Ovary (tissue), 9 donors: ENCODE data around the gene RHOV. TPM values are rescaled to one million over a fixed set of nuclear protein-coding genes. Genes with fewer than 3 reads are reported as not detected.

Experiments
- DNase-seq, 5 donors: peaks; one replicate each; pipeline ENCODE4 v3.0.0-alpha.2; 2019 to 2020
- H3K27ac ChIP-seq, 2 donors: fragments of 200-600 bp; one replicate each; pipeline versions ENCODE4 v1.5.1 to v1.8.0; 2019 to 2022
- H3K27me3 ChIP-seq: fragments of 200-600 bp; one replicate; pipeline ENCODE4 v1.8.0; 2022
- H3K36me3 ChIP-seq: fragments of 200-600 bp; sonication (generic); one replicate; pipeline ENCODE4 v1.5.1; 2019
- H3K4me1 ChIP-seq: one replicate; pipeline ENCODE4 v1.8.1; 2013; ENCODE audit warnings: mild to moderate bottlenecking, moderate library complexity; ENCODE audit not compliant: insufficient read depth
- H3K4me3 ChIP-seq: fragments of 200-600 bp; sonication (generic); one replicate; pipeline ENCODE4 v1.5.1; 2017
- H3K9me3 ChIP-seq, 2 donors: fragments of 200-600 bp in 1 of 2; sonication (generic) in 1 of 2; one replicate each; pipeline versions ENCODE4 v1.5.1 to v1.8.1; 2013 to 2019; ENCODE audit warnings: mild to moderate bottlenecking in 1 of 2, moderate library complexity in 1 of 2
- EP300 ChIP-seq: sonication (generic); formaldehyde crosslinking; IDR thresholded peaks from one replicate; pipeline ENCODE4 v1.6.1; 2017; ENCODE audit warnings: antibody characterized with exemption
- POLR2A ChIP-seq: fragments of 450-650 bp; IDR thresholded peaks from one replicate; pipeline ENCODE4 v1.6.1; 2017; ENCODE audit warnings: antibody characterized with exemption, mild to moderate bottlenecking, moderate library complexity
- WGBS, 3 donors: extraction: QIAGEN DNeasy Blood & Tissue Kit in 1 of 3; methylation state at CpG; one replicate each; pipeline versions ENCODE4 v1.1.5 to v1.1.7; 2013 to 2017; 5-methylcytosine and 5-hydroxymethylcytosine counted together
- intact Hi-C, 4 donors: fragments of 100-400 bp; cut with DNase I; formaldehyde crosslinking; loops; one replicate each; pipeline versions ENCODE4 v1.11.0 to v1.15.1; 2022 to 2023
- polyA plus RNA-seq, 2 donors: library from polyadenylated mRNA; stranded (reverse); fragments of 200-250 nt in 1 of 2; fragments of 350-450 nt in 1 of 2; fragmentation: Illumina TruSeq in 1 of 2; extraction: RNeasy Lipid Tissue Mini Kit (QIAGEN cat#74804) in 1 of 2; gene quantifications; one replicate each; pipeline ENCODE4 v1.2.3, GENCODE V29; 2013 to 2014
- total RNA-seq, 7 donors: library from RNA; depleted of rRNA in 2 of 7; stranded (reverse); fragments of >200 nt in 2 of 7; fragmentation: NEBNext Ultra II Directional in 3 of 7; extraction: Animal tissue kit (Norgen Biotek cat#: 25700) in 3 of 7; gene quantifications; one replicate each; pipeline versions ENCODE4 v1.1.0 to v1.2.4, GENCODE V29; 2016 to 2023
- TF ChIP-seq, protein P1 (sequence below), 3 donors: fragments of 450-650 bp in 2 of 3; fragments of 200-600 bp in 1 of 3; IDR thresholded peaks; one replicate each; pipeline versions ENCODE4 v1.5.1 to v1.8.0; 2016 to 2022; ENCODE audit warnings: antibody characterized with exemption in 3 of 3, mild to moderate bottlenecking in 1 of 3
- donor health status: DM: no; HTN: no; CAD: no; lungs with moderate emphysema.
- donor health status: DM: no; HTN: no; CAD: no.
- donor health status: Bipolar disorder and iron deficiency.
- donor health status: DM: yes; HTN: yes; CAD: no.
- donor health status: DM: no; HTN: no; CAD: no.
- donor health status: DM: yes; HTN: yes; CAD: no.

Gene RHOV
- total and polyA plus RNA-seq, 9 donors: 0.07 to 3.4 (median 0.26) TPM; not detected in 3

DNA sequence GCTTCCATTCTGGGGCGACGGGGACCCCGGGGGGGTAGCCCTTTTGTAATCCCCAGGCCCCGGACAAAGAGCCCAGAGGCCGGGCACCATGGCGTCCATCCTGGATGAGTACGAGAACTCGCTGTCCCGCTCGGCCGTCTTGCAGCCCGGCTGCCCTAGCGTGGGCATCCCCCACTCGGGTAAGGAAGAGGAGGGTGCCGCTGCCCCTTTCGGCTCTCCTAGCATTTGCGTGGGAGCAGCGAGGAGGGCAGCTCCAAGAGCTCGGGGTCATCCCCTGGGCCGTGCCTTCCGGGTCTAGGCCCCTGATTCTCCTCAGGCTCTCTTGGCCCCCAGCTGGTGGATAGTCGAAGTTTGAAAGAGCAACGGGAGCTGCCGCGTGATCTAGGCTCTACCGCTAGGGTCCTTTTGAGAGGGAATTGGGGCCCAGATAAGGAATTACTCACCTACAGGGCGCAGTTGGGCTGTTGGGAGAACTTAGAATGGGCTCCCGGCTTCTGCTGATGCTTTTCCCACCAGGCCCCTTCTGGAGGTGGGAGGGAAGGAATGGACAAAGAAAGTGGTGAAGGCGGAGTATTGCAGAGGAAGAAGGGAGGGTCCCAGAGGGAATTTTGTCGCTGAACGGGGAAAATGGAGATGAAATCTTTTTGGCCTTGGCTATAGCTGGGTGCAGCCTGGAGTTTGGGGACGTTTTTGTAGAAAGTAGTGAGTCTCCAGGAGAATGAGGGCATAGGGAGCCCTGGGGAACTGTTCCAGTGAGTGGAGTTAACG, 20.8 kb upstream of the RHOV start:
- Histone ChIP-seq H3K4me3 (peak overlapping the region; percentile 64), H3K27ac (peak overlapping the region; percentile 88), H3K36me3 (no peaks in the 10 kb centered on the region), H3K9me3 (no peaks in the 10 kb centered on the region), H3K4me1 (peaks cover 5% of the 10 kb centered on the region), H3K27me3 (no peaks in the 10 kb centered on the region)
- no peak for TF ChIP-seq POLR2A
- TF ChIP-seq, protein P1, sequence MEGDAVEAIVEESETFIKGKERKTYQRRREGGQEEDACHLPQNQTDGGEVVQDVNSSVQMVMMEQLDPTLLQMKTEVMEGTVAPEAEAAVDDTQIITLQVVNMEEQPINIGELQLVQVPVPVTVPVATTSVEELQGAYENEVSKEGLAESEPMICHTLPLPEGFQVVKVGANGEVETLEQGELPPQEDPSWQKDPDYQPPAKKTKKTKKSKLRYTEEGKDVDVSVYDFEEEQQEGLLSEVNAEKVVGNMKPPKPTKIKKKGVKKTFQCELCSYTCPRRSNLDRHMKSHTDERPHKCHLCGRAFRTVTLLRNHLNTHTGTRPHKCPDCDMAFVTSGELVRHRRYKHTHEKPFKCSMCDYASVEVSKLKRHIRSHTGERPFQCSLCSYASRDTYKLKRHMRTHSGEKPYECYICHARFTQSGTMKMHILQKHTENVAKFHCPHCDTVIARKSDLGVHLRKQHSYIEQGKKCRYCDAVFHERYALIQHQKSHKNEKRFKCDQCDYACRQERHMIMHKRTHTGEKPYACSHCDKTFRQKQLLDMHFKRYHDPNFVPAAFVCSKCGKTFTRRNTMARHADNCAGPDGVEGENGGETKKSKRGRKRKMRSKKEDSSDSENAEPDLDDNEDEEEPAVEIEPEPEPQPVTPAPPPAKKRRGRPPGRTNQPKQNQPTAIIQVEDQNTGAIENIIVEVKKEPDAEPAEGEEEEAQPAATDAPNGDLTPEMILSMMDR (IDR thresholded peaks at IDR 0.05): peak; percentile 8 to 51 (median 38)
- TF ChIP-seq EP300: no peak
- 0 to 2% (median 1%) methylated on average over 27 to 33 of the region's 33 CpGs for WGBS, 3 donors
- DNase-seq: peak in 4 of 5 donors; percentile 48 to 73 (median 62)
- intact Hi-C loops: loop anchor here (5.0 to 10.0 kb wide), 6 partner anchors 38 to 380 kb away; partner anchors contain the start of genes KNL1 (in 1 of the 4) and RAD51 (in 1 of the 4)

DNA sequence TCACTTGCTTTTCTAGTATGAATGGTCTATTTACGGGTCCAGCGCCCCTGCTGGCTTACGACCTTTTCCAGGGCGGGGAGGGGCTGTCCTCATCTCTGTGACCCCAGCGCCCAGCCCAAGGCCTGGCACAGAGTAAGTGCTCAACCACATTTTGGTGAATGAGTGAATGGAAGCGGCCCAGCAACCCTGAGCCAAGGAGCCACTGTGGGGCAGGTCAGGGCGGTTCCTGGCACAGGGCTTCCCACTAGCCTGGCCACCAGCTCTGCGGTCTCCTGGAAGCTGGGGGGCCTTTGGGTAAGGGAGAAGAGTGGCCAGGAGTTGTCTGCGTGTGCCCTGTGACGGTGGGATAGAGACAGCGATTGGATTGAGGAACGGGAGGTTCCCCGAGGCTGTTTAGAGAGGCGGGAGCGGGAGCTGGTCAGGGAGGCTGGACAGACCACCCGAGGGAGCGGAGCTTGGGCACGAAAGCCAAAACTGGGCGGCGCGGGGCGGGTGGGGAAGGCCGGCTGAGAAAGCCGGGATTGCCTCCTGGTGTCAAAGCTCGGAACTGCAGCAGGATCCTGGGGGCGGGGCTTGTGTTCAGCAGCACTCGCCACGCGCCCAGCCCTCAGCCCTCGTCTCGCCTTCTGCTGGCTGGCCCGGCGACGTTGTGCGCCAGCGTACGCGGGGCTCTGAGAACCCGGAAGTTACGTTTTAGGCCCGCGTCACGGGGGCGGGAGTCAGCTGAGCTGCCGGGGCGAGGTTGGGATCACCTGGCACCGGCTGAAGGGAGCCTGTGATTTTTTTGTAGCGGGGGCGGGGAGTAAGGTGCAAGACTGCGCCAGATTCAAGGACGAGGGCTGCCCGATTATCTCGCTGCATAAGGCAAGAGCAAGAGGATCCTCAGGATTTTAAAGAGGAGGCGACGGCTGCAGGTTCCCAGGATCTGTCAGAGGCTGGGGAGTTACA, 20.0 kb upstream of the RHOV start, which contains the start of gene VPS18:
Gene VPS18 (plus strand): TSS at position 718 of the 948 bp plus-strand sequence. CDS start 319 bp downstream, outside the sequence.
- DNase-seq: peak; percentile 98 to 100 (median 99)
- Histone ChIP-seq H3K4me3 (peak within 1 kb of the TSS; percentile 64), H3K9me3 (no peaks in the 10 kb centered on the region), H3K4me1 (peaks cover 5% of the 10 kb centered on the region), H3K27ac (peak within 1 kb of the TSS; percentile 88), H3K27me3 (no peaks in the 10 kb centered on the region), H3K36me3 (no peaks in the 10 kb centered on the region)
- WGBS, 3 donors: 2 to 3% (median 2%) methylated on average over 55 of the region's 55 CpGs
- intact Hi-C loops: loop anchor here (5.0 to 10.0 kb wide), 6 partner anchors 37 to 379 kb away; partner anchors contain the start of genes KNL1 (in 1 of the 4) and RAD51 (in 1 of the 4)
- peak; percentile 31 for TF ChIP-seq EP300
- TF ChIP-seq POLR2A: peak; percentile 47
- TF ChIP-seq, protein P1 (IDR thresholded peaks at IDR 0.05): peak; percentile 92 to 98 (median 96)

DNA sequence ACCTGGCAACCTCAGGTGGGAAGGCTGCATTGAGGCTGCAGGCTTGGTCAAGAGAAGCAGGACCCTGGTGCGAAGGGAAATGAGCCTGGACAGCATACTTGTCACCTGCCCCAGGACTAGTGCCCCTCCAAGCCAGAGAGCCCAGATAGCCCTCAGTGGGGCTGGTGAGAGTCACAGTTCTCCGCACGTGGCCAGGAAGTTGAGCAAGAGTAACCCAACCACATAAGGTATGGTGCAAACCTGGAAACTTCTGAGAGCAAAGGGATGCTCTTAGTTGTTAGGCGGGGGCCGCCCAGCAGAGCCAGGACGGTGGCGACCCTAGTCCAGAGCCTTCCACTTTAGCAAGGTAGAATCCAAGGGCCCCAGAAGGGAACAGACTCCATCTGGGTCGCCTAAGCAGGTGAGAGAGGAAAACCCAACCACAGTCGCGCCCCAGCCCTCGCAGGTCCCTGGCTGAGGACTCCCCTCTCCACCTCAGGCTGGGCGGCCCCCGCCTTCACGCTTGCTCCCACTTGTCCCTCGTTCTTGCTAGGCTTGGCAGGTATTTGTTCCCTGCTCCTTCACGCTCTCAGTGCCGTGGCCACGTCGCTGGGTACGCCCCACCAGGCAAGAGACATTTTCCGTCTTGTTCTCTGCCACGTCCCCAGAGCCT, 19.1 kb upstream of the RHOV start:
- Histone ChIP-seq H3K27ac (peak overlapping the region in 1 of 2 donors; percentile 88), H3K4me1 (peaks cover 5% of the 10 kb centered on the region), H3K36me3 (no peaks in the 10 kb centered on the region), H3K9me3 (no peaks in the 10 kb centered on the region), H3K27me3 (no peaks in the 10 kb centered on the region), H3K4me3 (peak overlapping the region; percentile 64)
- intact Hi-C loops: loop anchor here (5.0 to 10.0 kb wide), 6 partner anchors 36 to 378 kb away; partner anchors contain the start of genes KNL1 (in 1 of the 4) and RAD51 (in 1 of the 4)
- TF ChIP-seq, protein P1 (IDR thresholded peaks at IDR 0.05): no peak
- TF ChIP-seq EP300: no peak
- no peak for TF ChIP-seq POLR2A
- 76 to 84% (median 81%) methylated on average over 22 of the region's 22 CpGs for WGBS, 3 donors
- DNase-seq: peak in 2 of 5 donors; percentile 55 to 57
